GM12878 (cell line): ENCODE results near the gene WASF1.

Source experiments
- ATF7 ChIP-seq: fragments of 450-650 bp; IDR thresholded peaks from 2 replicates; pipeline ENCODE4 v1.6.1; 2016; ENCODE audit warnings: low read depth, mild to moderate bottlenecking
- EP300 ChIP-seq, 2 experiments: fragments of 150-350 bp in 1 of 2; IDR thresholded peaks; 2 replicates each; pipeline ENCODE4 v1.6.1; 2011 to 2012; ENCODE audit warnings: low read depth in 2 of 2, low read length in 2 of 2, borderline replicate concordance in 1 of 2, improper control_type of control experiment in 1 of 2, inconsistent platforms in 1 of 2; ENCODE audit not compliant: control insufficient read depth in 1 of 2
- ETV6 ChIP-seq, 2 experiments: fragments of 450-650 bp in 1 of 2; IDR thresholded peaks in 1 of 2; conservative IDR thresholded peaks in 1 of 2; 2 replicates each; pipeline ENCODE4 v1.6.1; 2014; ENCODE audit warnings: antibody characterized with exemption in 1 of 2, borderline replicate concordance in 1 of 2, low read depth in 1 of 2, mild to moderate bottlenecking in 1 of 2, moderate library complexity in 1 of 2
- EZH2 ChIP-seq: IDR thresholded peaks from 2 replicates; pipeline ENCODE4 v1.6.1; 2012; ENCODE audit warnings: low read depth, mild to moderate bottlenecking, control low read depth, inconsistent platforms, low read length, borderline replicate concordance; ENCODE audit not compliant: control insufficient read depth
- NR2C2 ChIP-seq: IDR thresholded peaks from 2 replicates; pipeline ENCODE4 v1.6.1; 2011; ENCODE audit warnings: borderline replicate concordance, low read depth; ENCODE audit not compliant: control insufficient read depth, insufficient read length
- NR2F1 ChIP-seq: fragments of 450-650 bp; conservative IDR thresholded peaks from 2 replicates; pipeline ENCODE4 v1.6.1; 2017; ENCODE audit warnings: mild to moderate bottlenecking
- NRF1 ChIP-seq: conservative IDR thresholded peaks from 2 replicates; pipeline ENCODE4 v1.6.1; 2011; ENCODE audit warnings: mild to moderate bottlenecking, low read depth, low read length, improper control_type of control experiment
- RCOR1 ChIP-seq: conservative IDR thresholded peaks from 2 replicates; pipeline ENCODE4 v1.6.1; 2012; ENCODE audit warnings: low read depth, low read length, improper control_type of control experiment
- TF ChIP-seq, protein P1 (sequence below), 3 experiments: IDR thresholded peaks in 2 of 3; conservative IDR thresholded peaks in 1 of 3; 2 replicates each; pipeline ENCODE4 v1.5.1; 2011; ENCODE audit warnings: low read depth in 3 of 3, low read length in 3 of 3, mild to moderate bottlenecking in 3 of 3, control low read depth in 2 of 3, moderate library complexity in 2 of 3, inconsistent platforms in 1 of 3, mixed read lengths in 1 of 3; ENCODE audit not compliant: control insufficient read depth in 2 of 3, insufficient read depth in 1 of 3; ENCODE audit errors: extremely low read depth in 1 of 3
- TF ChIP-seq, protein P2 (sequence below): fragments of 450-650 bp; formaldehyde crosslinking; IDR thresholded peaks from 2 replicates; pipeline ENCODE4 v1.5.0; 2022; ENCODE audit warnings: mild to moderate bottlenecking, missing genetic modification characterization

DNA sequence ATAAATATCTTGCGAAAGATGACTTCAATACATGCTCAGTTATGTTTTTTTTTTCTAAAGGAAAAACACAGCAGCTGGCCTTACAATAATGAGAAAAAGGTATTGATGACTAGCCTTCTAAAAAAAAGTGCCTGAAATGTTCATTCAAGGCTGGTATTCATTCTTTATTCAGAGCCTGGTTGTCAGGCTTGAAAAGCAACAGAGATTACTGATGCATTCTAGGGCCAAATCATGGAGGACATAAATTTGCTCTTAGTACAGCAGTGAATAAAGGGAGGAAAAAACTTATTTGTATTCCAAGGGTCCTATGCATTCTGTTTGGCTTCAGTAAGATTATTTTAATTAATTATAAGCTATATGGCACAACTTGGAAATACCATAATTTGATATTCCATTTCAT is 83.5 kb downstream of the WASF1 start:
- TF ChIP-seq EZH2: no peak
- TF ChIP-seq, protein P1, sequence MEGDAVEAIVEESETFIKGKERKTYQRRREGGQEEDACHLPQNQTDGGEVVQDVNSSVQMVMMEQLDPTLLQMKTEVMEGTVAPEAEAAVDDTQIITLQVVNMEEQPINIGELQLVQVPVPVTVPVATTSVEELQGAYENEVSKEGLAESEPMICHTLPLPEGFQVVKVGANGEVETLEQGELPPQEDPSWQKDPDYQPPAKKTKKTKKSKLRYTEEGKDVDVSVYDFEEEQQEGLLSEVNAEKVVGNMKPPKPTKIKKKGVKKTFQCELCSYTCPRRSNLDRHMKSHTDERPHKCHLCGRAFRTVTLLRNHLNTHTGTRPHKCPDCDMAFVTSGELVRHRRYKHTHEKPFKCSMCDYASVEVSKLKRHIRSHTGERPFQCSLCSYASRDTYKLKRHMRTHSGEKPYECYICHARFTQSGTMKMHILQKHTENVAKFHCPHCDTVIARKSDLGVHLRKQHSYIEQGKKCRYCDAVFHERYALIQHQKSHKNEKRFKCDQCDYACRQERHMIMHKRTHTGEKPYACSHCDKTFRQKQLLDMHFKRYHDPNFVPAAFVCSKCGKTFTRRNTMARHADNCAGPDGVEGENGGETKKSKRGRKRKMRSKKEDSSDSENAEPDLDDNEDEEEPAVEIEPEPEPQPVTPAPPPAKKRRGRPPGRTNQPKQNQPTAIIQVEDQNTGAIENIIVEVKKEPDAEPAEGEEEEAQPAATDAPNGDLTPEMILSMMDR (IDR thresholded peaks at IDR 0.05 in 2 of 3, conservative IDR thresholded peaks at IDR 0.05 in 1 of 3; ENCODE audit: control insufficient read depth in 2 of 3, extremely low read depth in 1 of 3, insufficient read depth in 1 of 3, low read depth in 3 of 3, low read length in 3 of 3): no peak
- no peak for TF ChIP-seq NR2C2
- TF ChIP-seq, protein P2, sequence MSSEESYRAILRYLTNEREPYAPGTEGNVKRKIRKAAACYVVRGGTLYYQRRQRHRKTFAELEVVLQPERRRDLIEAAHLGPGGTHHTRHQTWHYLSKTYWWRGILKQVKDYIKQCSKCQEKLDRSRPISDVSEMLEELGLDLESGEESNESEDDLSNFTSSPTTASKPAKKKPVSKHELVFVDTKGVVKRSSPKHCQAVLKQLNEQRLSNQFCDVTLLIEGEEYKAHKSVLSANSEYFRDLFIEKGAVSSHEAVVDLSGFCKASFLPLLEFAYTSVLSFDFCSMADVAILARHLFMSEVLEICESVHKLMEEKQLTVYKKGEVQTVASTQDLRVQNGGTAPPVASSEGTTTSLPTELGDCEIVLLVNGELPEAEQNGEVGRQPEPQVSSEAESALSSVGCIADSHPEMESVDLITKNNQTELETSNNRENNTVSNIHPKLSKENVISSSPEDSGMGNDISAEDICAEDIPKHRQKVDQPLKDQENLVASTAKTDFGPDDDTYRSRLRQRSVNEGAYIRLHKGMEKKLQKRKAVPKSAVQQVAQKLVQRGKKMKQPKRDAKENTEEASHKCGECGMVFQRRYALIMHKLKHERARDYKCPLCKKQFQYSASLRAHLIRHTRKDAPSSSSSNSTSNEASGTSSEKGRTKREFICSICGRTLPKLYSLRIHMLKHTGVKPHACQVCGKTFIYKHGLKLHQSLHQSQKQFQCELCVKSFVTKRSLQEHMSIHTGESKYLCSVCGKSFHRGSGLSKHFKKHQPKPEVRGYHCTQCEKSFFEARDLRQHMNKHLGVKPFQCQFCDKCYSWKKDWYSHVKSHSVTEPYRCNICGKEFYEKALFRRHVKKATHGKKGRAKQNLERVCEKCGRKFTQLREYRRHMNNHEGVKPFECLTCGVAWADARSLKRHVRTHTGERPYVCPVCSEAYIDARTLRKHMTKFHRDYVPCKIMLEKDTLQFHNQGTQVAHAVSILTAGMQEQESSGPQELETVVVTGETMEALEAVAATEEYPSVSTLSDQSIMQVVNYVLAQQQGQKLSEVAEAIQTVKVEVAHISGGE (CRISPR knock-in tag): no peak
- no peak for TF ChIP-seq NR2F1
- no peak for TF ChIP-seq ETV6 (conservative IDR thresholded peaks at IDR 0.05 in 1 of 2, IDR thresholded peaks at IDR 0.05 in 1 of 2; ENCODE audit: borderline replicate concordance in 1 of 2, low read depth in 1 of 2)
- no peak for TF ChIP-seq RCOR1
- TF ChIP-seq EP300 (IDR thresholded peaks at IDR 0.05; ENCODE audit: borderline replicate concordance in 1 of 2, control insufficient read depth in 1 of 2, low read depth in 2 of 2, low read length in 2 of 2): no peak
- no peak for TF ChIP-seq NRF1
- TF ChIP-seq ATF7: no peak
